ENCODE results near the gene SHISA7.
A peak's percentile ranks its signal among the peaks of the same experiment; 100 is the strongest.

The SHISA7 gene

DNA sequence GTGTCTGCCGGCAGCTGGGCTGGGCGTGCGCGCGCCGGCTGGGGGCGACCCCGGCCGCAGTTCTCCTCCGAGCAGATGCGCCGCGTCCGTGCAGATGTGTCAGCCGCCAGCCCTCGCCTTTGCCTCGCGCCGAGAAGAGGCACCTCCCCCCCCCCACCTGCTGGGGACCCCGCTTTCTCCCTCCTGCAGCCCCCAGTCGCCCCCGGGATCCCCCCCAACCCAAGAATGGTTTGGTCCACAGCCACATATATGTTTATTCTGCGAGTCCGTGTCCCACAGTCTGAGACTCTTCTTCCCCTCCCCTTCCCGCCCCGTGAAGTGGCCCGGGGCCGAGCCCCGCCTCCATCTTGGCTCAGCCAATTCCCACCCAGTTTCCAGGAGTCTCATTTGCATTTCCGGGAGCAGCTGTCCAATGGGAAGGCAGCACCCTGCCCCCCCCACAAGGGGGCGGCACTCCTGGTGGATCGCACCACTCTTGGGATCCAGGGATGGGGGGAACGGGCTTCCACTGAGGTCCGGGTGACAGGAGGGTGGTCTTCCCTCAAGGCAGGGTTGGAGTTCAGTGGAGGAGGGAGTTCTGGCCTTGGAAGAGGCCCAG lies 9.7 kb upstream of the SHISA7 start:
- TF ChIP-seq TEAD4 (IDR thresholded peaks at IDR 0.05): no peak
- TF ChIP-seq, protein P1, sequence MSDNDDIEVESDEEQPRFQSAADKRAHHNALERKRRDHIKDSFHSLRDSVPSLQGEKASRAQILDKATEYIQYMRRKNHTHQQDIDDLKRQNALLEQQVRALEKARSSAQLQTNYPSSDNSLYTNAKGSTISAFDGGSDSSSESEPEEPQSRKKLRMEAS (IDR thresholded peaks at IDR 0.05): no peak; the same call in 1 of the 2 replicates
- no peak for TF ChIP-seq CEBPB (IDR thresholded peaks at IDR 0.05)
- TF ChIP-seq, protein P2, sequence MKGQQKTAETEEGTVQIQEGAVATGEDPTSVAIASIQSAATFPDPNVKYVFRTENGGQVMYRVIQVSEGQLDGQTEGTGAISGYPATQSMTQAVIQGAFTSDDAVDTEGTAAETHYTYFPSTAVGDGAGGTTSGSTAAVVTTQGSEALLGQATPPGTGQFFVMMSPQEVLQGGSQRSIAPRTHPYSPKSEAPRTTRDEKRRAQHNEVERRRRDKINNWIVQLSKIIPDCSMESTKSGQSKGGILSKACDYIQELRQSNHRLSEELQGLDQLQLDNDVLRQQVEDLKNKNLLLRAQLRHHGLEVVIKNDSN (IDR thresholded peaks at IDR 0.05): no peak
- no peak for TF ChIP-seq TCF12 (IDR thresholded peaks at IDR 0.05; ENCODE audit: low read depth)
- TF ChIP-seq NFIC (IDR thresholded peaks at IDR 0.05): no peak
- peak; percentile 25 for TF ChIP-seq ZBTB7A (IDR thresholded peaks at IDR 0.05; ENCODE audit: low read depth)
- TF ChIP-seq FOXM1 (IDR thresholded peaks at IDR 0.05; ENCODE audit: borderline replicate concordance, low read depth): no peak
- no peak for TF ChIP-seq EGR1 (IDR thresholded peaks at IDR 0.05)
- no peak for TF ChIP-seq YY1 (IDR thresholded peaks at IDR 0.05; ENCODE audit: low read depth)
- no peak for TF ChIP-seq CREB1 (IDR thresholded peaks at IDR 0.05; ENCODE audit: low read depth)
- TF ChIP-seq, protein P3, sequence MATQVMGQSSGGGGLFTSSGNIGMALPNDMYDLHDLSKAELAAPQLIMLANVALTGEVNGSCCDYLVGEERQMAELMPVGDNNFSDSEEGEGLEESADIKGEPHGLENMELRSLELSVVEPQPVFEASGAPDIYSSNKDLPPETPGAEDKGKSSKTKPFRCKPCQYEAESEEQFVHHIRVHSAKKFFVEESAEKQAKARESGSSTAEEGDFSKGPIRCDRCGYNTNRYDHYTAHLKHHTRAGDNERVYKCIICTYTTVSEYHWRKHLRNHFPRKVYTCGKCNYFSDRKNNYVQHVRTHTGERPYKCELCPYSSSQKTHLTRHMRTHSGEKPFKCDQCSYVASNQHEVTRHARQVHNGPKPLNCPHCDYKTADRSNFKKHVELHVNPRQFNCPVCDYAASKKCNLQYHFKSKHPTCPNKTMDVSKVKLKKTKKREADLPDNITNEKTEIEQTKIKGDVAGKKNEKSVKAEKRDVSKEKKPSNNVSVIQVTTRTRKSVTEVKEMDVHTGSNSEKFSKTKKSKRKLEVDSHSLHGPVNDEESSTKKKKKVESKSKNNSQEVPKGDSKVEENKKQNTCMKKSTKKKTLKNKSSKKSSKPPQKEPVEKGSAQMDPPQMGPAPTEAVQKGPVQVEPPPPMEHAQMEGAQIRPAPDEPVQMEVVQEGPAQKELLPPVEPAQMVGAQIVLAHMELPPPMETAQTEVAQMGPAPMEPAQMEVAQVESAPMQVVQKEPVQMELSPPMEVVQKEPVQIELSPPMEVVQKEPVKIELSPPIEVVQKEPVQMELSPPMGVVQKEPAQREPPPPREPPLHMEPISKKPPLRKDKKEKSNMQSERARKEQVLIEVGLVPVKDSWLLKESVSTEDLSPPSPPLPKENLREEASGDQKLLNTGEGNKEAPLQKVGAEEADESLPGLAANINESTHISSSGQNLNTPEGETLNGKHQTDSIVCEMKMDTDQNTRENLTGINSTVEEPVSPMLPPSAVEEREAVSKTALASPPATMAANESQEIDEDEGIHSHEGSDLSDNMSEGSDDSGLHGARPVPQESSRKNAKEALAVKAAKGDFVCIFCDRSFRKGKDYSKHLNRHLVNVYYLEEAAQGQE (IDR thresholded peaks at IDR 0.05; ENCODE audit: low read depth): no peak
- 0 out of 2 replicates have a peak, but pooled peaks have one; percentile 5 for TF ChIP-seq EP300 (IDR thresholded peaks at IDR 0.05; ENCODE audit: borderline replicate concordance)

DNA sequence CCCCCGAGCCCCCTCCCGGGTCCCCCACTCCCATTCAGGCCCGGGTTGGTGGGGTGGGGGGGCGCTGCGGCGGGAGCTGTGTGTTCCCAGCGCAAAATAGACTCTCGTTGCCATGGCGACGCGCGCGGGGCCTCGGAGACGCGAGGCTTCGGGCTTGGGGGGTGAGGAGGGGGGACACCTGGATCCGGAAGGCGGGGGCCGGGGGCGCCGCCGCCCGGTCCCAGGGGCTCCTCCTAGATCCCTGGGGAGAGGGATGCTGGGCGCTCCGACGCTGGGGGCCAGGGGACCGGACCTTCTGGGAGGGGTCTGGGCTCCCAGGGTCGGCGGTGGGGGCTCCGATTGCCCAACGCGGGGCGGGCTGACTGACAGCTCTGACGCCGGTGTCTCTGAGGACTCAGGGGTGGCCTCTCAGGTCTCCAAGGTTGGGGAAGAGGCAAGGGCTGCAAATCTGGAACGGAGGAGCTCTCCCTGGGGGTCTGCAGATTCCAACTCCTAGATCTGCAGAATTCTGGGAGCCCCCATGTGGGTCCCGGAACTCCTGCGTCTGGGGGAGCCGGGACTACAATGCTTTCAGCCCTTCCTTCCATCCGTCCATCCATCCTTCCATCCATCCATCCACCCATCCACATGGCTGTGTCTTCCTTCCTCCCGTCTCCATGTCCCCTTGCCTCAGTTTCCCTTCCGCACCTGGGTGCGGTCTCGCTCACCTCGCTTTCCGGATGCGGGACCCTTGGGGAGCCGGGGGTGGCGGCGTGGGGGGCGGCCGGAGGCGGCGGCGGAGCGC lies 9.1 kb upstream of the SHISA7 start:
- TF ChIP-seq RAD21 (IDR thresholded peaks at IDR 0.05; ENCODE audit: low read depth) (no peak), TCF12 (IDR thresholded peaks at IDR 0.05; ENCODE audit: low read depth) (peak; percentile 10; the same call in 1 of the 2 replicates), ZBTB7A (IDR thresholded peaks at IDR 0.05; ENCODE audit: low read depth) (peak; percentile 65)

DNA sequence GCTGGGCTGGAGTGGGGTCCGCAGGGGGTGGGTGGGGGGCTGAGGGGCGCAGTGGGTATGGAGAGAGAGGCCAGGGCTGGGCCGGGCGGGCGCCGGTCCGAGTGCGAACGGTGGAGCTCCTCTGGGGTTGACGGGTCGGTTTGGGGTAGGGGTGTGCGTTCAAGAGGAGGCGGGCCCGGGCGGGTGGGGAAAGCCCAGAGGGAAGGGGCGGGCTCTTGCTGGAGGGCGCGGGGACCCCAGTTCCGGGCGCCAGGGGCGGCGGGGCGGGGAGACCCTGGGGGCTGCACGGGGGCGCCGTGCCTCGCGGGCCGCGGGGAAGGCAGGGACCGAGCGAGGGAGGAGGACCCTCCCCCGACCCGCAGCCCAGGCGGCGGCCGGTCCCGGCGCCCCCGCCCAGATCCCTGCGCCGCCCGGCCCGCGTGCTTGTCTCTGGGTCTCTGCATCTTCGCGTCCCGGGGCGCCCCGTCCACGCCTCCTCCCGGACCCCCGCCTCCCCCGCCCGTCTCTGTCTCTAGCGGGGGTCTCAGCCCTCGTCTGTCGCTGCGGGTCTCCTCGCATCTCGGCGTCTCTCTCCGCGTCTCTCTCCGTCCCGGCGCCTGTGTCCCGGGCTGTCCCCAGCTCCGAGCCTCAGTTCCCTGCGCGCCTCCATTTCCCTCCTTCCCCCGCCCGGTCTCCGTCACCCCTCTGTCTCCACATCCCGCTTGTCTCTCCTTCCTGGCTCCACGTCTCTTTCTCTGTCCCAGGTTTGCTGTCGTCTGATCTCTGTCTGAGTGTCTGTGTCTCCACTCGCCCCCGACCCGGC lies 8.3 kb upstream of the SHISA7 start:
- TF ChIP-seq FOXM1 (IDR thresholded peaks at IDR 0.05; ENCODE audit: borderline replicate concordance, low read depth) (no peak), TCF12 (IDR thresholded peaks at IDR 0.05; ENCODE audit: low read depth) (no peak), ZBTB7A (IDR thresholded peaks at IDR 0.05; ENCODE audit: low read depth) (no peak), EP300 (IDR thresholded peaks at IDR 0.05; ENCODE audit: borderline replicate concordance) (no peak), CREB1 (IDR thresholded peaks at IDR 0.05; ENCODE audit: low read depth) (no peak), TAF1 (IDR thresholded peaks at IDR 0.05; ENCODE audit: low read depth) (no peak), TEAD4 (IDR thresholded peaks at IDR 0.05) (no peak), YY1 (IDR thresholded peaks at IDR 0.05; ENCODE audit: low read depth) (no peak), NFIC (IDR thresholded peaks at IDR 0.05) (no peak), RAD21 (IDR thresholded peaks at IDR 0.05; ENCODE audit: low read depth) (no peak)
- TF ChIP-seq, protein P3 (IDR thresholded peaks at IDR 0.05; ENCODE audit: low read depth): no peak

DNA sequence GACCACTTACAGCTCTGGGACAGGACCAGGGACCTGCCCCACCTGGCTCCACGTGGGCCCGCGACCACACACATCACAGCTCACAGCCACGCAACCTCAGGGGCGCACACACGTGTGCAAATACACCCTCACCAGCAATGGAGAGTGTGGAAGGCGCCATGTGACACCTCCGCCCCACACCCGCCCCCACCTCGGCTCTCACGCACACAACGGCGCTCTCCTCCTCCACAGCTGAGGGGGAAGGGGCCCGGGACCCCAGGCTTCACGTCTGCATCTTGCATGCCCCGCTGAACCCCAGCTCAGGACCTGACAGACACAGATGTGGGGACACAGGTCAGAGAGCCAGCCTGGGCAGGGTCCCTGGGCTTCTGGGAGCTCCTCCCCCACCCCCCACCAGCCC lies 6.4 kb upstream of the SHISA7 start:
- TF ChIP-seq ZBTB7A (IDR thresholded peaks at IDR 0.05; ENCODE audit: low read depth) (no peak), EP300 (IDR thresholded peaks at IDR 0.05; ENCODE audit: borderline replicate concordance) (no peak), EGR1 (IDR thresholded peaks at IDR 0.05) (no peak), TAF1 (IDR thresholded peaks at IDR 0.05; ENCODE audit: low read depth) (no peak), TEAD4 (IDR thresholded peaks at IDR 0.05) (no peak), YY1 (IDR thresholded peaks at IDR 0.05; ENCODE audit: low read depth) (no peak), NFIC (IDR thresholded peaks at IDR 0.05) (no peak), FOXM1 (IDR thresholded peaks at IDR 0.05; ENCODE audit: borderline replicate concordance, low read depth) (no peak), RAD21 (IDR thresholded peaks at IDR 0.05; ENCODE audit: low read depth) (no peak), CEBPB (IDR thresholded peaks at IDR 0.05) (no peak), CREB1 (IDR thresholded peaks at IDR 0.05; ENCODE audit: low read depth) (no peak), TCF12 (IDR thresholded peaks at IDR 0.05; ENCODE audit: low read depth) (no peak)
- TF ChIP-seq, protein P1 (IDR thresholded peaks at IDR 0.05): no peak
- TF ChIP-seq, protein P2 (IDR thresholded peaks at IDR 0.05): no peak
- TF ChIP-seq, protein P3 (IDR thresholded peaks at IDR 0.05; ENCODE audit: low read depth): no peak

Measured in Ishikawa (cell line).